ENCODE data around the gene PTPRN2. TPM values are rescaled to one million over a fixed set of nuclear protein-coding genes. Genes with fewer than 3 reads are reported as not detected.
A peak's percentile ranks its signal among the peaks of the same experiment; 100 is the strongest.

Gene PTPRN2
- total and polyA plus RNA-seq, 9 of the 15 experiments (the other 6 are each of a cell fraction or from before 2014, with no cell fraction given), result not detected

DNA sequence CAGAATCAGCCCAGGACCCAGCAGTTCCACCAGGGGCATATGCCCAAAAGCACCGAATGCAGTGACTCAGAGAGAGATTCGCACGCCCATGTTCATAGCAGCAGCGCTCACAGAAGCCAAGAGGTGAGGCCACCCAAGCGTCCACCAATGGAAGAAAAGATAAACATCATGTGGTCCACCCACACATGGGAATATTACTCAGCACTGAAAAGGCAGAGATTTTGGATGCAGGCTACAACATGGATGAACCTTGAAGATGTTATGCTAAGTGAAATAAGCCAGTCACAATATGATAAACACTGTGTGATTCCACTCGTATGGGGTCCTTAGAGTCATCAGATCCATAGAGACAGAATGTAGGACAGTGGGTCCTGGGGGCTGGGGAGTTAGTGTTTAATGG, 823.4 kb downstream of the PTPRN2 start:
- intact Hi-C loops (cut with micrococcal nuclease), result no loop called here
- Histone ChIP-seq H3K9me3 (replicated peaks; ENCODE audit: control insufficient read depth, insufficient read depth, low read depth, low read length) (no peaks in the 10 kb centered on the region; the same call in 1 of the 2 replicates), H4K20me1 (replicated peaks; ENCODE audit: control insufficient read depth, insufficient read depth, low read length) (no peaks in the 10 kb centered on the region; the same call in 1 of the 2 replicates), H3K79me2 (ENCODE audit: control insufficient read depth, insufficient read depth, low read length) (no peaks in the 10 kb centered on the region), H3K27ac (ENCODE audit: extremely low read depth, low read depth, low read length) (no peak overlapping the region), H3K27me3 (ENCODE audit: control insufficient read depth in 2 of 2, insufficient read depth in 2 of 2, low read length in 2 of 2) (peaks cover 18 to 38% of the 10 kb centered on the region in 2 experiments), H3K9ac (ENCODE audit: insufficient read depth in 1 of 2, low read depth in 2 of 2, low read length in 2 of 2) (no peak overlapping the region), H3K4me2 (ENCODE audit: insufficient read depth, low read length) (no peak overlapping the region), H2AFZ (ENCODE audit: low read depth, low read length) (no peak overlapping the region), H3K9me1 (ENCODE audit: control insufficient read depth, insufficient read depth, low read length) (no peaks in the 10 kb centered on the region), H3K36me3 (ENCODE audit: control insufficient read depth, insufficient read depth, low read length) (no peaks in the 10 kb centered on the region), H3K4me1 (replicated peaks in 1 of 2; ENCODE audit: control insufficient read depth in 2 of 2, insufficient read depth in 2 of 2, low read length in 2 of 2) (no peaks in the 10 kb centered on the region; a peak in 1 of 5 replicates), H3K4me3 (no peak overlapping the region)
- ChIA-PET POLR2A (no interaction called here), CTCF (ENCODE audit: low intra/inter-chr PET ratio) (no interaction called here)
- no peak for DNase-seq (ENCODE audit: extremely low read depth in 1 of 4, low spot score in 3 of 4)
- ATAC-seq, result no peak
- TF ChIP-seq, protein P1, sequence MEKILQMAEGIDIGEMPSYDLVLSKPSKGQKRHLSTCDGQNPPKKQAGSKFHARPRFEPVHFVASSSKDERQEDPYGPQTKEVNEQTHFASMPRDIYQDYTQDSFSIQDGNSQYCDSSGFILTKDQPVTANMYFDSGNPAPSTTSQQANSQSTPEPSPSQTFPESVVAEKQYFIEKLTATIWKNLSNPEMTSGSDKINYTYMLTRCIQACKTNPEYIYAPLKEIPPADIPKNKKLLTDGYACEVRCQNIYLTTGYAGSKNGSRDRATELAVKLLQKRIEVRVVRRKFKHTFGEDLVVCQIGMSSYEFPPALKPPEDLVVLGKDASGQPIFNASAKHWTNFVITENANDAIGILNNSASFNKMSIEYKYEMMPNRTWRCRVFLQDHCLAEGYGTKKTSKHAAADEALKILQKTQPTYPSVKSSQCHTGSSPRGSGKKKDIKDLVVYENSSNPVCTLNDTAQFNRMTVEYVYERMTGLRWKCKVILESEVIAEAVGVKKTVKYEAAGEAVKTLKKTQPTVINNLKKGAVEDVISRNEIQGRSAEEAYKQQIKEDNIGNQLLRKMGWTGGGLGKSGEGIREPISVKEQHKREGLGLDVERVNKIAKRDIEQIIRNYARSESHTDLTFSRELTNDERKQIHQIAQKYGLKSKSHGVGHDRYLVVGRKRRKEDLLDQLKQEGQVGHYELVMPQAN (IDR thresholded peaks at IDR 0.05; ENCODE audit: borderline replicate concordance), result no peak
- TF ChIP-seq, protein P2, sequence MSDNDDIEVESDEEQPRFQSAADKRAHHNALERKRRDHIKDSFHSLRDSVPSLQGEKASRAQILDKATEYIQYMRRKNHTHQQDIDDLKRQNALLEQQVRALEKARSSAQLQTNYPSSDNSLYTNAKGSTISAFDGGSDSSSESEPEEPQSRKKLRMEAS (CRISPR knock-in tag; IDR thresholded peaks at IDR 0.05), result no peak
- TF ChIP-seq ZNF146 (CRISPR knock-in tag; IDR thresholded peaks at IDR 0.05; ENCODE audit: unreplicated experiment), result peak; percentile 90
- peak; percentile 72 for TF ChIP-seq EGR1 (conservative IDR thresholded peaks at IDR 0.05)
- in situ Hi-C loops (cut with MboI), result no loop called here
- no TSS peak for BruUV-seq (replicated peaks)
- 0% methylated on average over 6 of the region's 6 CpGs for WGBS (ENCODE audit: insufficient coverage, low coverage, missing lambda C conversion rate)
- no peak for FAIRE-seq
